GM18499 (cell line): Measurements from ENCODE around the gene FYCO1.
"Not testable (repeated sequence)": the region's sequence is repeated elsewhere in the genome, so short reads cannot be mapped to it uniquely, and the experiment has no call there.

Source experiments
- ATAC-seq: cut with Tn5 transposase; IDR thresholded peaks from one replicate; pipeline ENCODE4 v1.9.1; 2021; ENCODE audit warnings: moderate number of reproducible peaks; ENCODE audit not compliant: insufficient read depth, unreplicated experiment

Gene FYCO1

DNA sequence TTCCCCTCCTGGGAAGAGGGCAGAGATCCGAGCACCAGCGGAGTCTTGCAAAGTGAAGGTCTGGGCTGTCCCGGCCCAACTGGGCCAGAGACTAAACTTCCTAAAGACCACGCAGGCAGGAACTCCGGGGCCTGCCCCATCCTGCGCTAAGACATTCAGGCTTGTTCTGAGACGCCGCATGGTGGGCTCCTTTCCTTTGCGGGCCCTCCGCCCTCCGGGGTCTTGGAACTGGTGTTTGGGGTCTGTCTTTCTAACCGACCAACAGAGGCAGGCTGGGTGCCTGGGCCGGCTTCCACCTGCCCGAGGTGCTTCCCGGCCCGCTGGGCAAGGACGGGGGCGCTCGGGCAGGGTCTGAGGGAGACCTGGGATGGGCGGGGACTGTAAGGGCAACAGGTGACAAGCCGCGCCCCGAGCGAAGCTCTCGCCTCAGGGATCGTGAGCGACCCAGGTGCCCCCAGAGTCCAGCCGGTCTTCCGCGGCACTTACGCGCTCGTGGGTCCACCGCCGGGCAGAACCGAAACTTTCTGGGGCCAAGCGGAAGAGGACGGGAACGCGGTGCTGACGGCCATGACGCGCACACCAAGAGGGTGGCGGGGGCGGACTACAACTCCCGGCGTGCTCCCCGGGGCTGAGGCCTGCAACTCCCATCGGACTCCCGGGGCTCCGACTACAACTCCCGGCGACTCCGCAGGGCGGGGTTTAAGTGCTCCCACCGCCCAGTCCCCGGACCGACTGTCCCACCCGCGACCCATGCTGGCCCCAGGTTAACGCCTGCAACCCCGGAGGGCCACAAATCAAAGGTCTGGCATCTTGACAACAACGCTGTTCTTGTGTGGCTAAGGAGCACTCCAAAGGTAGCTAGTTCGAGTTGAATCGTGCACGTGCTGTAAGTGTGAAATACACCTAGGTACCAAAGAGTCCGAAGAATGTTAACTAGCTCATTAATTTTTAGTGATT, at the start of gene FYCO1:
Gene FYCO1, minus strand, starts transcription at position 589 of the 957 bp plus-strand sequence. CDS start 10,914 bp downstream, outside the sequence.
- ATAC-seq = no peak

DNA sequence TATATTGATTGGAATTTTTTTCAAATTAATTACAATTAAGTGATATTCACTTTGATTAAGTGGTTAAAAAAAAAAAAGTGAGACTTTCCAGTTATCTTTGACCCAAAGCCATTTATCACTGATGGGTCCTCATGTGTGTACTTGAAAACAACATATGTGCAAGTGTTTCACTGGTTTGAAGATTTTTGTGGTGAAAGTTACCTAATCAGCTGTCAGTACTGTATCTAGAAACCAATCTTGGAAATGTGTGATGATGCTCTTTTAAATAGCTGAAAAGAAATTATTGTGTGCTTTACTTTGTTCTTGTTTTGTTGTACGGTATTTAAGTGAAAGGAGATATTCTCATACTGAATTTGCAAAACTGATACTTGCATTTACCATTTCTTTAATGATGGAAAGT, 43.3 kb upstream of the FYCO1 start:
- no peak for ATAC-seq

DNA sequence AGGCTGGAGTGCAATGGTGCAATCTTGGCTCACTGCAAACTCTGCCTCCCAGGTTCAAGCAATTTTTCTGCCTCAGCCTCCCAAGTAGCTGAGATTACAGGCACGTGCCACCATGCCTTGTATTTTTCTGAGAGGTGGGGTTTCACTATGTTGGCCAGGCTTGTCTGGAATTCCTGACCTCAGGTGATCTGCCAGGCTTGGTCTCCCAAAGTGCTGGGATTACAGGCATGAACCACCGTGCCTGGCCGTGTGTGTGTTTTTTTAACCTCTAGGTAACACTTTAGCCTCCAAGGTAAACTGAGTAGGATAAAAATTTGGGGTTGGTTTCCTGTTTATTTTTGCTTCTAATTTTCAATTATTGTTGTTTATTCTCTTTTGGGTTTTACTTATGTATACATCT, 42.4 kb upstream of the FYCO1 start:
- ATAC-seq = not testable (repeated sequence)

DNA sequence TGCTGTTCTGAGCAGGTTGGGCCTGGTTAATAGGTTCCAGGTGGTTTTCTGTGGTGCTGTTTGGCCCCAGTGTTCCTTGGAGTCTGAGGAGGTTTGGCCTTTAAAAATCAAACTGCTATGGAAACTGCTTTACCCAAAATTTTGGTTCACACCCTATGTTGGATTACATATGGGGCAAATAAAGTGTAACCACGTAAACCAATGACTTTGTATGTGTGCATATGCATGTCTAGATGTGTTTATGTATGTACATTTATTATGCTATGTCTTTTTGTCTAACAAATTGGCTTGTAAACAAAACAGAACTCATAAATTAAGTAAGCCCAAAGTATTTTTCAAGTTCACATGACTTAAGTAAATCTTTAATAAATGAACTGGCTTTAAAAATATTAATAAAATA, 40.6 kb upstream of the FYCO1 start:
- no peak for ATAC-seq

DNA sequence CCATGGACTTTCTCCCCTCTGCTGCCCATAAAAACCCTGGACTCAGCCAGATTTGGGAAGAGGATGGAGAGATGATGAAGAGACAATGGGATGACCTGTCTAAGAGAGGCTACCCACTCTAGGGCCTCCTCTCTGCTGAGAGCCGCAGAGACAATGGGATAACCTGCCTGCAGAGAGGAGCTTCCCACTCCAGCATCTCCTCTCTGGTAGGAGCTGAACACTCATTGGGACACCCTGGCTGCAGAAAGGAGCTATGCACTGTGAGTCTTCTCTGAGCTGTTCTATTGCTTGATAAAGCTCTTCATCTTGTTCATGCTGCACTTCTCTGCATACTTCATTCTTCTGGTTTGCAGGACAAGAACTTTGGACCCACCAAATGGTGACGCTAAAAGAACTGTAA, 36.1 kb upstream of the FYCO1 start:
- ATAC-seq = no peak

DNA sequence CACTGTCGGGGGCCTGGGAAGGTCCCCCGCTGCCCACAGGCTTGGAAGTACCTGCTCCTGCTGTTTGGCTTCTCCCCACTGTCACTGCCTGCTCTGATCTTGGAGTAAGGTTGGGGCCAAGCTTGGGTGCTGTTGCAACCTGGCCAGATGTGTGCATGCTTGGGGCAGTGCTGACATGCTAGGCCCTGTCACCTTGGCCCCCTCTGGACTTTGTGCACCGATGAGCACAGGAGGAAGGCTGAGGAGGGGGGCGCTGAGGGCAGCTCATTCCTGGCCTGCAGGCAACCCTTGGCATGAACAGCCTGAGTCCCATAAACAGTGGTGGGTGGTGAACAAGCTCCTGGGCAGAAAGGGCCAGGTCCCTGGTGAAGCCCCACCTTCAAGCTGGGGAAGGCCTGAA, 35.6 kb upstream of the FYCO1 start:
- ATAC-seq = no peak

DNA sequence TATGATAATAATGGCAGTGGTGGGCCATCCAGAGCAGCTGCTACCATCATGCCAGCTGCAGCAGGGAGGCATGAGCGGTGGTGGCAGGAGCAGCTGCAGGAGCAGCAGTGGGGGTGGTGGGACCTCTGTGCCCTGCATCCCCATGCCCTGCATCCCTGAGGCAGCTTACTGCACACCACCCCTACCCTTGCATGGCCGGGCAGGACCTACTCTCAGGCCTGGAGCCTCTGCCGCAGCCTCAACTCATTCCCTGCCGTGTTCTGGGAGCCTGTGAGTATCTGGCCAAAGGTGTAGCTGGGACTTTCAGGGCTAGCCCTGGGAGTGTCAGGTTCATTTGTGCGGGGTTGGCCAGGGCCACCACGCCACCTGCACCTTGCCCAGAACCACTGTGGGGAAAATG, 35.0 kb upstream of the FYCO1 start:
- ATAC-seq = no peak

DNA sequence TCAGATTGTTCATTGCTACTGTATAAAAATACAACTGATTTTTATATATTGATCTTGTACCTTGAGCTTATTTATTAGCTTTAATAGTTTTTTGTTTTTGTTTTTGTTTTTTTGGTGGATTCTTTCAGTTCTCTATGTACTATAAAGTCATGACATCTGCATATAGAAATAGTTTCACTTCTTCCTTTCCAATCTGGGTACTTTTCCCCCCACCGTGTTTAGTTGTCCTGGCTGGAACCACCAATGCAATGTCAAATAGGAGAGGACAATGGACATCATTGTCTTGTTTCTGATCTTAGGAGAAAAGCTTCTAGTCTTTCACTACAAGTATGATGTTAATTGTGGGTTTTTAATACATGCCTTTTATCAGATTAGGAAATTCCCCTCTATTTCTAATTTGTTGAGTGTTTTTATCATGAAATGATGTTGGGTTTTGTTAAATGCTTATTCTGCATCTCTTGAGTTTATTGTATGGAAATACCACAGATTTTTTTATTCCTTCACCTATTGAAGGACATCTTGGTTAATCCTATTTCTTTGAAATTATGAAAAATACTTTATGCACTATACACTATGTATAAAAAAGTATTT, 34.4 kb upstream of the FYCO1 start:
- no peak for ATAC-seq

DNA sequence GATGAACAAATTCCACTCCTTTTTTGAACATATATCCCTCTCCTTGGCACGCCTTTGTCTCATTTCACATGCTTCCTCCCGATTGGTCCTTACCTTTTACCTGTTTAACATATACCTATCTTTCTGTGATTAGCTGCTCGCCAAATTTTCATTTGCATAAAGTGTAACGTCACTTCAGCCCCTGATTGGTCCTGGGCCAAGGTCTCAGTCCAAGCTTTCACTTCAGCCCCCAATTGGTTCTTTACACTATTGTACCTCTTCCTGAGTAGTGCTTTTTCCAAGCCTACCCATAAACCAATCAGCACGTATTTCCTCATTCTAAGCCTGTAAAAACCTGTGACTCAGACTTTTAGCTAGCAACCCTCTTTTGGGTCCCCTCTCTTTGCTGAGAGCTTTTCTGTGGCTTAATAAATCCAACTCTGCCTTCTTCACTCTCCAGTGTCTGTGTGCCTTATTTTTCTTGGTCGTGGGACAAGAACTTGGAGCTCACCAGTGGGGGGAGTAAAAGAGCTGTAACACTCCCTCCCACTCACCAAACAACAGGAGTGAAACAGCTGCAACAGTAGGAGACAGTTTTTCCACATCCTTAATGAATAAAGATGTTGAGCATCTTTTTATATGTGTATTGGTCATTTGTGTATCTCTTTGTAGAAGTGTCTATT, 32.2 kb upstream of the FYCO1 start:
- ATAC-seq = no peak

DNA sequence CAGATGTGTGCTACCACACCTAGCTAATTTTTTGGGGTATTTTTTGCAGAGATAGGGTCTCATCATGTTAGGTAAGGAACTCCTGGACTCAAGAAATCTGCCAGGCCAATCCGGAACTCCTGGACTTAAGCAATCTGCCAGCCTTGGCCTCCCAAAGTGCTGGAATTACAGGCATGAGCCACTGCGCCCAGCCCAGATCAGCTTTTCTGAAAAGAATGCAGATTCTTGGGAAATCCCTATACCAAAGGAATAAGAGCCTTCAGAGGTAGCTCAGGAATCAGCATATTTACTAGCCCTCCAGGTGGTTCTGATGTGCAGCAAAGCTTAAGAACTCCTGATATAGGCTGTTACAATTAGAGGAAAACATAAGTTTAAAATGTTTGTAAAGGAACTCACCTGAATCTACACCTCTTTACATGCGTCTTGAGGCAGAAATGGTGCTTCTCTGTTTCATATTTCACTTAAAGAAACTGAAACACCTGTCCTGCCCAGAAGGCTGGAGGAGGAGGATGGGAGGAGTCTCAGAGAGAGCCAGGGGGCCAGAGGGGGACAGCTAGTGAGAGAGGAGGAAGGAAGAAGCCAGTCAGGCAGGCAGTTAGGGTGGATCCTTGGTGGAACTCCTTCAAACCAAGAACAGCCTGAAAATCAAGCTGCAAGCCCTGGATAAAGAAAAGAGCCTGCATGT, 31.5 kb upstream of the FYCO1 start, which contains the start of gene XCR1:
Gene XCR1, minus strand, starts transcription at position 463 of the 685 bp plus-strand sequence. CDS start 5,536 bp downstream, outside the sequence.
- no peak for ATAC-seq

DNA sequence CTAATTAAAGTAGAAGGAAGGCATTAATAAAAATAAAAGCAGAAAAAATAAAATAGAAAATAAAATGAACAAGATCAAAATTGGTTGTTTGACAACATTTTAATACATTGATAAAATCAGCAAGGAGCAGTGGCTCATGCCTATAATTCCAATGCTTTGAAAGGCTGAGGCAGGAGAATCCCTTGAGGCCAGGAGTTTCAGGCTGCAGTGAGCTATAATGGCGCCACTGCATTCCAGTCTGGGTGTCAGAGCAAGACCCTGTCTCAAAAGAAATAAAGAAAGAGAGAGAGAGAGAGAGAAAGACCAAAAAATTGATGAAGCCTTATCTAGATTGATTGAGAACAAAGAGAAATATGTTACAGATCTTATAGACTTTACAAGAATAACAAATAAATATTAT, 29.5 kb upstream of the FYCO1 start:
- no peak for ATAC-seq

DNA sequence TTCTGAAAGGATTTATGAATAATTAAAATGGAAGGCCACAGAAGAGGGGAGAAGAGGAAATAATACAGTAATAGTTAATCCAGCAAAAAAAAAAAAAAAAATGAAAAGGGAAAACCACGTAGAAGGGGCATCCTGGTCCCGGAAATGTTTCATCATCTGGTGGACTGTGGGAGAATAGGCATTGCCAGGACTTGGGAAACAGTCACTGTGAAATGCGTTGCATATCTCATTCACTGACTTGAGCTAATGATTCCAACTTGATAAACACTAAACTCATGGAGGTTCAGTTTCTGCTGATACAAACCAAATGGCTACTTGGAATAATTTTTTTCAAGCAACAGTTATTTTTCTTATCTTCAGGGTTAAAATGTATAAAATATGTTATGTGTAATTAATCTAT, 28.5 kb upstream of the FYCO1 start:
- ATAC-seq = no peak

DNA sequence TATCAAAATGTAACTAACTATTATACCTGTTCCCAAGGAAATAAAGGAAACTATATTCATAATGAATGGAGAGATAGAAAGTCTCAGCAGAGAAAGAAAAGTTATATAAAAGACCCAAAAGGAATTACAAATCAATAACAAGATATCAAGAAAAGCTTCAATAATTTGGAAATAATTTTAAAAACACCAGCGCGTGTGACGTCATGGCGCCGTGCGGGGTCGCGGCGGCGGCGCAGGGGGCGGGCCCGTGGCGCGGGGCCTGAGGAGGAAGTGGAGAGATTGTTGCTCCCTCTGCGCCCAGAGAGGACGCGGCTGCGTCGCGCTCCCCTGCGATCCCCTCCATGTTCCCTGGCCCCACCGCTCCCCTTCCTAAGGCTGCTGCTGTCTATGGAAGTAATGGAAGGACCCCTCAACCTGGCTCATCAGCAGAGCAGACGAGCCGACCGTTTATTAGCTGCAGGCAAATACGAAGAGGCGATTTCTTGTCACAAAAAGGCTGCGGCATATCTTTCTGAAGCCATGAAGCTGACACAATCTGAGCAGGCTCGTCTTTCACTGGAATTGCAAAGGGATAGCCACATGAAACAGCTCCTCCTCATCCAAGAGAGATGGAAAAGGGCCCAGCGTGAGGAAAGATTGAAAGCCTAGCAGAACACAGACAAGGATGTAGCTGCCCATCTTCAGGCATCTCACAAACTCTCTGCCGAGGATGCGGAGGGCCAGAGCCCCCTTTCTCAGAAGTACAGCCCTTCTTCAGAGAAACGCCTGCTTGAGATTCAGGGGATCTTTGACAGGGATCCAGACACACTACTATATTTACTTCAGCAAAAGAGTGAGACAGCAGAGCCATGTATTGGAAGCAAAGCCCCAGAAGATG, 27.5 kb upstream of the FYCO1 start:
- no peak for ATAC-seq

DNA sequence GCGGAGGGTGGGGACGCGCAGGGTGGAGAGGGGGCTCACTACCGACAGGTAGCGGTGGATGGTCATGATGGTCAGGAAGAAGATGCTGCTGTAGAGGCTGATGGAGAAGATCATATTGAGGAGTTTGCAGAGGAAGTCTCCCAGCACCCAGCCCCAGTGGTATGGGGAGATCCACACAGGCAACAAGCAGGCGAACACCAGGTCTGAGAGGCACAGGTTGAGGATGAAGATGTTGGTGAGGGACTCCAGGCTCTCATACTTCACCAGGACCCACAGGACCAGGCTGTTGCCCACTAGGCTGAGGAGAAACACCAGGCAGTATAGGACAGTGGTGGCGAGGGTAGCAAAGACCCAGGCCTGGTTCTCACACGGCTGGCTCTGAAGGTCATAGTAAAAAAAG, 25.9 kb upstream of the FYCO1 start:
- ATAC-seq = no peak

DNA sequence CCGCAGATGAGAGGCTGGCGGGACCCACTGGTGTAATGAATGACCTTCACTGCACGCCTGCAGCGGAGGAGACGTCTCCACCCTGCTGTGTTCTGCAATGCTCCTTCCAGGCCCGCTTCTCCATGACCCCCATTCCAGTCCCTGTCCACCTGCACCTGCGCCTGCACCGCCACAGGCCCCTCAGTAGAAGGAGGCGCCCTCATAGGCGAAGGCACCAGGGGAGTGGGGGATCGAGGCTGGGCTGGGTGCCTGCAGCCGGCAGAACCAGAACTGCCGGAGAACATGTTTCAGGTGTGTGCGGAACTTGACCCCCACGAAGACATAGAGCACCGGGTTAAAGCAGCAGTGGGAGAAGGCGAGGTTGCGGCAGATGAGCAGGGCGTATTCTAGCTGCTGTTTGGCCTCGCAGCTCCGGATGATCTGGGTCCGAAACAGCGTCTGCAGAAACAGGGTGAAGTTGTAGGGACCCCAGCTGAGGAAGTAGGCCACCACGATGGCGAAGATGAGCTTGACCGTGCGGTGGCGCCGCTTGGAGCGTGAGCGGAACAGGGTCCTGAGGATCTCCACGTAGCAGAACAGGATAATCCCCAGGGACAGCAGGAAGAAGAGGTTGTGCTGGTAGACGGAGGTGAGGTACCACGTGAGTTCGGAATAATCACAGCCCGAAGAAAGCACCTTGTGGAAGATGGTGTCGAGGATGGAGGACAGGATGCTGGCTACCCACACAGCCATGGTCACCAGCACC, 25.3 kb upstream of the FYCO1 start:
- no peak for ATAC-seq

DNA sequence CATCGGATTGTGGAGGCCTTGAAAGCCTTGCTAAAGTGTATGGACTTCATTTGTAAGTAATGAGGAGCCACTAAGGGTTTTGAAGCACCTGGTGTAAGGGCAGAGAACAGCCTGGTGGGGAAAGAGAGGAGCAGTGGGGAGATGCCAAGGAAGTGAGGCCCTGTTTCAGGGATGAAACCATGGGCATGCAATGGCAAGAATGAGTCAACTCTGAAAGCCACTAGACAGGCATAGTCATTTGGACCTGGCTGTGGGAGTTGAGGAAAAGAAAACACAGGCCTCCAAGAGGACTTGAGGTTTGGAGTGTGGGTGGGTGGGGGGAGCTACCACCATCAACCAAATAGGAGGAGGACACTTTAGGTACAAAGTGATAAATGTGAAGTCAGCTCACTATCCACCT, 24.1 kb upstream of the FYCO1 start:
- ATAC-seq = no peak

DNA sequence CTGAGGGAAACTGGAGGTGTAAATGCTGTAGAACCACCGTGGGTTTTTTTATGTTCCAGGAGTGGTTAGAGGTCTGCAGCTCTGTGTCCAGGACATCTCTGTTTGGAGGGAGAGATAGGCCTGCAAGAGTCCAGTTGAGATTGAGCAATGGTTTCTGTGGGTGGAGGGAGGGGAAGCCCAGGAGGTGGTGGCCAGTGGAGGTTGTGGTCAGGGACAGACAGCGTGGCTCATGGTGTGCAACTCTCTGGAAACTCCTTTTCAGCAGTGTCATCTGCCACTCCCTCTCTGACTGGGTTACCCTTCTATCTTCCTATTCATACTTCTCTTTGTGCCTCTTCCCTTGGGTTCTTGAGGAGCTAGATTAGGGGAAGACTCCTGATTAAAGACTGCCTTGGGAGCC, 22.1 kb upstream of the FYCO1 start:
- ATAC-seq = no peak

DNA sequence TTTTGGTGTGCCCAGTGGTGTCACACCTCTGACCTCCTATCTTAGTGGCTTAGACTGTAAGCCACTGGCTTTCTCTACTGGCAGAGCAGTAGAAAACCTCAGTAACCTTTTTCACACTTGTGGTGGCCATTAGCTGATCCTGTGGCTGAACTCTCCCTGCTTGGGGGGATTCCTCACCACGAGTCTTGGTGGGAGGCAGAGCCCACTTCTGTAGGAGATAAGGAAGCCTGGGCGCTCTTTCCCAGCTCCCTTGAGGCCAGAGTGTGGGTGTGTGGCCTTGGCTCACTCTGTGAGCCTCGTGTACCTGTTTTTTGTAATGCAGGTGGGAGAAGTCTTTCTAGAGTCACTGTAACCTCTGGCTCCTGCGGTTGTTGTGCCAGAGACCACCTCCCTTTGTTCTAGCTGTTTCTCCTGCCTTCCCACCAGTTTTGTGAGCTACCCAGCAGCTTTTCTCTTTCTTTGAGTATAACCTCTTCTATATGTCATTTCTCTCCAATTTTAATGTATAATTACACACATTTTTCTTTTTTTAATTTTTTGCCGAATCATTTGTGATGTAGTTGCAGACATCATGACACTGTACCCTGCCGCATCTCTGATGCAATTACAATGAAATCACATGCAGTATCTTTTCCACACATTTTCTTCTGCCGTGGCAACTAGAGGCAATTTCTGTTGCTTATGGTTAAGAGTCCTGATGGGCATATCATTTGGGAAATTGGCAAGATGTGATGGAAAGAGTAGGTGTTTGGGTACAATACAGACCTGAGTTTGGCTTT, 17.9 kb upstream of the FYCO1 start:
- ATAC-seq = no peak
